DMS53 treated with DMSO at 0.1 percent for 48 hours (cell line): ENCODE results near the gene RIMBP2.

Experiments
- DNase-seq: peaks from one replicate; lab custom pipeline; 2025; ENCODE audit not compliant: unreplicated experiment; lab: John Stamatoyannopoulos, UW

RIMBP2 gene

GRCh38 chr12:130513556-130513955 is 202.5 kb downstream of the RIMBP2 start:
- DNase-seq, result no peak

GRCh38 chr12:130511285-130511684 is 204.8 kb downstream of the RIMBP2 start:
- no peak for DNase-seq

- DNase-seq, result no peak
These were observed 206.6 kb downstream of the RIMBP2 start for GRCh38 chr12:130509454-130509853.

- DNase-seq, result no peak
These were observed 207.3 kb downstream of the RIMBP2 start for GRCh38 chr12:130508847-130509246.

DNA sequence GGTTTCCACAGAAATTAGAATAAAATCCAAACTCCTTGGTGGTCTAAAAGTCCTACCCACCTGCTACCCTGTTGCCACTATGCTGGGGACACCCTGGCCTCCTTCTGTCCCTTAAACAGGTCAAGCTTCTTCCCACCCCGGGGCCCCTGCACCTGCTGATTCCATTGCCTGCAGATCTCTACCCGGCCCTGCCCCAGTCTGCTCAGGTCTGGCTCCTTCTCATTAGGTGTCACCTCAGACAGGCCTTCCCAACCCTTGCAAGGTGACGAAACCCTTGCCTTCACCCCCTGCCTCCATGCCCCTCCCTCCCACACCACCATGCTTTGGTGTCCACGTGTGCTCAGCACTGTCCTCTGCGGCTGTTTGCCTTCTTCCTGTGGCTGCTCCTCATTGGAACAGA is 207.8 kb downstream of the RIMBP2 start:
- no peak for DNase-seq

GRCh38 chr12:130506844-130507243 is 209.3 kb downstream of the RIMBP2 start:
- no peak for DNase-seq

DNA sequence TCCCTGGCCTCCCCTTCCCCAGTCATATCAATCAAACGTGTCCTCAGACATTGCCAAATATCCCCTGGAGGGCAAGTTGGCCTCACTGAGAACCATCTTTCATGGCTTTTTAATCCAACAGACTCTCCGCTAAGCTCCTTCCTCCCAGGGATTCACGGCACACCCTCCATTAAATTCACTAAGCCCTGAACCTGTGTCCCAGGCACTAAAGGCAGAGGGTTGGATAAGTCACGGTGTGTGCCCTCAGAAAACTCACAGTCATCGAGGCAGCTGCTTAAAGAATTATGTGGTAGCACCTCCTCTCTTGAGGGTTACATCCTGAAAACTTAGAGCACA is 211.3 kb downstream of the RIMBP2 start:
- no peak for DNase-seq

DNA sequence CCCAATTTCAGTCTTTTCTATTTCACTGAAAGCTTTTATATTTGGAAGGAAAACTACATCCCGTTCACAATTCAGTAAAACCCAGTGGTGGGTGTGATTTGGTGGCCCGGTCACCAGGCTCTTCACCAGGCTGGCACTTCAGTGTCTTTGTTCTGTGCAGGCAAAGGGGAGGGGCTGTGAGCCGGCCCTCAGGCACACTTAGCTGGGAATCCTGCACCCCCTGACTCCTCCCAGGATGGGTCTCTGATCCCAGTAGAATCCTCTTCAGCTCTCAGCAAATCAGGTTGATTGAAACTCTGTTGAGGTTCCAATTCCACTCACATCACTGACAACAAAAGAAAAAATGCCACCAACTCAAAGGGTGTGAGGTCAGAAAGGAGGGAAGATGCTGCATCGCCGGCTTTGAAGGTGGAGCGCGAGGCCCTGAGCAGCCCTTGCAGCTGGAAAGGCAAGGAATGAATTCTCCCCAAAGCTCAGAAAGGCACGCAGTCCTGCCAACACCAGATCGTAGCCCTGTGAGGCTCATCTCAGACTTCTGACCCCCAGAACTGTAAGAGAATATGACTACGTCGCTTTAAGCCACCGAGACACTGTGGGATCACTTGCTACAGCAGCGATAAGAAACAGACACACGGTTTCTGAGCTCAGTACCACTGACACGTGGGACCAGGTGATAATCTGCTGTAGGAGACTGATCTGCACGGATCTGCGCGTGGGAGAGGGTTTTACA is 211.8 kb downstream of the RIMBP2 start:
- no peak for DNase-seq

DNA sequence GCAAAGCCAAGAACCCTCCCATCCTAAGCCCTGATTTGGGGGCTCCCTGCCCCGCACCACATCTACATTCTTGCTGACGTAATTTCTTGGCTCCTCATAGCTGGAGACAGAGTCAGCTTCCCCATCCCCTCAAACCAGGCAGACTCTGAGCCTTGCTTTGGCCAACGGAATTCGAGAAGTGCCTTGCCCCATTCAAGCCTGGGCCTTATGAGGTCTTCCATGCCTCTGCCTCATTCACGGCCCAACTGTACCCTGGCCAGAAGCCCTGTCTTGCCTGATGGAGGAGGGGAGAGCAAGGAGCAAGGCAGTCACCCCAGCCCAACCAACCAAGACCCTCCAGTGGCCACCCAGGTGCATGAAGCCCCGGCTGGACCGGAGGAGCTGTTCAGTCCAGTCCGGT is 214.3 kb downstream of the RIMBP2 start:
- DNase-seq, result no peak

- no peak for DNase-seq
These were observed 215.2 kb downstream of the RIMBP2 start for GRCh38 chr12:130500835-130501330.

DNA sequence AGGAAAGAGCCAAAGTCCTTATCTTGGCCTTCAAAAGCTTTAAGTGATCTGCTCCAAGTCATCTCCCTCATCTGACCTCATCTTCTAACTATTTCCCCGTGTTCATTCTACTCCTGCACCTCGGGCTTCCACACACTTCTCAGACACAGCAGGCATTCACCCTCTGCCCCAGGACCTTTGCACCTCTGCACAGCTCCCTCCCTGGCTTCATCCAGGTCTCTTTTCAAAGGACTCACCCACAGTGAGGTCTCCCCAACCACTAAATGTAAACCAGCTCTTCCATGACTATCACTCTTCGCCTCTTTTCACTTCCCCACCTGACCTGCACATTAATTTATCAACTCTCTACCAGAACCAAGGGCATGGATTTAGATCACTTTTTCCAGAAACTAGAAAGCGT is 216.6 kb downstream of the RIMBP2 start:
- no peak for DNase-seq

DNA sequence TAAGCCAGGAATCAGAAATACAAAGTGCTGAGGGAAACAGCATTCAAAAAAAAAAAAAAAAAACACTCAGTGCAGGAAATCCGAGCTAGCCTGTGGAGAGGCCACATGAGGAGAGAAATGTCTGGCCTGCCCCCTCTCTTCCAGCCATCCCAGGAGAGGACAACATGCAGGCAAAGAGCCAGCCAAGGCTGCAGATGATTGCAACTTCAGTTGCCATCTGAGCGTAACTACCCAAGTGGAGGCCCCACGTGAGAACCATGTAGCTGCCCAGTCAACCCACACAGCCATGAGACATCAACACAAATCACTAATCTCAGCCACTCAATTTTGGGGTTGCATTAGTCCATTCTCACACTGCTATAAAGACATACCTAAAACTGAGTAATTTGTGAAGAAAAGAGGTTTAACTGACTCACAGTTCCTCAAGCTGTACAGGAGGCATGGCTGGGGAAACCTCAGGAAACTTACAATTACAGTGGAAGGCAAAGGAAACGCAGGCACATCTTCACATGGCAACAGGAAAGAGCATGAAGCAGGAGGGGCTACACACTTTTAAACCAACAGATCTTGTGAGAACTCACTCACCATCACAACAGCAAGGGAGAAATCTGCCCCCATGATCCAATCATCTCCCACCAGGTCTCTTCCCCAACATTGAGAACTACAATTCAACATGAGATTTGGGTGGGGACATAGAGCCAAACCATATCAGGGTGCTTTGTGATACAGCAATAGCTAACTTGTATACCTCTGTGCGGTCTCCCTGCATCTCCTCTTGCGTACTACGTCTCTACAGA is 217.3 kb downstream of the RIMBP2 start:
- peak; percentile 27 for DNase-seq

DNA sequence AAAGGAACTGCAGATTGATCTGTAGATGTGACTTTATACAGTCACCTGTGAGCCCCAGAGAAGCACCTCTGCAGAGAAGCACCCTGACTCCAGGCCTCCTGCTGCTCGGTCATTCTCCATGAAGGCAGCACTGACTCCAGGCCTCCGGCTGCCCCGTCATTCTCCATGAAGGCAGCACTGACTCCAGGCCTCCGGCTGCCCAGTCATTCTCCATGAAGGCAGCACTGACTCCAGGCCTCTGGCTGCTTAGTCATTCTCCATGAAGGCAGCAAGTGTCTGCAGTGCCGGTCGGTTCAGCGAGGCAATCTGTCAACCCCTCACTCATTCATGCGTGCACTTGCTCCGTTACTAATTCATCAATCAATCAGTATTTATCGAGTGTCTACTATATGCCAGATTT is 218.1 kb downstream of the RIMBP2 start:
- DNase-seq, result no peak

GRCh38 chr12:130497321-130497720 is 218.8 kb downstream of the RIMBP2 start:
- no peak for DNase-seq

- no peak for DNase-seq
These were observed 219.5 kb downstream of the RIMBP2 start for GRCh38 chr12:130496516-130497120.

GRCh38 chr12:130495156-130495555 is 220.9 kb downstream of the RIMBP2 start:
- DNase-seq, result no peak

- no peak for DNase-seq
These were observed 221.4 kb downstream of the RIMBP2 start for GRCh38 chr12:130494736-130495135.

DNA sequence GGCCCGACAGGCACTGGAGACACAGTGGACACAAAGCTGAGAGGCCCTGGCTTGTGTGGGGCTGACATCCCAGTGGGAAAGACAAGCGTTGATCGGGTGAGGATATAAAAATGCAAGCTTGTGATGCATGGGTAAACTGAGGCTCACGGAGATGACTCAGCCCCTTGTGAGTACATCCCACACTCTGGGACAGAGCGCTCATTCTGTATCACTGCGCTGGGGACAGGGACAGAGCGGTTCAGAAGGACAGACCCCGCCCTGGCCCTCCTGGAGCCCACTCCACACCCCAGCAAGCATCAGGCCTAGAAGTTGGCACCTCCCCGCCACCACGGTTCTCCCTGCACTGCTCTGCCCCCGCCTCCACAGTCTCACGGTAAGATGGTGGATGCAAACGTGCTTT is 222.1 kb downstream of the RIMBP2 start:
- no peak for DNase-seq

DNA sequence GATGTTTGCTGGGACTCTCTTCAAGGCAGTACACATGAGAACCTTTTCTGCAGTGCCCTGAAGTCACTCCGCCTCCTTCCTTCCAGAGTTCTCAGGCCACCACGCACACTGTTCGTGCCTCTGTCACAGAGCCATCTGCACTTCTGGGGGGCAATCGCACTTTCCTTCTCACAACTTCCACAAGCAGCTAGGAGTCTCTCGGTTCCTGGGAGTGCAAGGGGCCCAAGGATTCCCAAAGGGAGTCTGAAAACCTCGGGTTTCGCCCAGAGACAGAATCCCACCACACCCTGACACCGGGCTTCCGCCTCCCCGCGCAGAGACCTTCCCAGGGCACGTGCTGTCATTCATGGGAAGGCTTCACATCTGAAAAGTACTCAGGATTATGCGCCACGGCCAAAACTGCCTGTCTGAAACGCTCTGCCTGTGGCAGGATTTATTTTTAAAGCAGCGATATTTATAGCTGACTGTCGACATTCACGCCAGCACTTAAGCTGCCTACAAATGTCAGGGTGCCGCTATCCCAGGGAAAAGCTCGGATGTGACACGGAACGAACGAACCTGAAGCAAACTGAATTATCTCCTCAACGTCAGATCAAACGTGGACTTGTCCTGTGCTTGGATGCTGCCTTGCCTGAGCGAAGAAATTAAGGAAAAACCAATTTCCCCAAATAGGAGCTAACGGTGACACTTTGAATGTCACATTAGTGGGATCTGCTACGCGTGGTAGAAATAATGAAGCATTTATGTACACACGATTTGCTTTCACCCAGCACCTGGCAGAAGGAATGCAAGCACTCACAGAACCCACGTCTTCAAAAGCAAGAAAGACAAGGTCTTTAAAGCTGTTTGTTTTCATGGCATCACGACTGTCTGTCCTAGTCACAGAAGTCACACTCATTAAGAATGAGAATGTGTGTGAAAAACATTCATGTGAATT is 224.4 kb downstream of the RIMBP2 start:
- DNase-seq, result no peak

GRCh38 chr12:130490674-130491073 is 225.4 kb downstream of the RIMBP2 start:
- no peak for DNase-seq

DNA sequence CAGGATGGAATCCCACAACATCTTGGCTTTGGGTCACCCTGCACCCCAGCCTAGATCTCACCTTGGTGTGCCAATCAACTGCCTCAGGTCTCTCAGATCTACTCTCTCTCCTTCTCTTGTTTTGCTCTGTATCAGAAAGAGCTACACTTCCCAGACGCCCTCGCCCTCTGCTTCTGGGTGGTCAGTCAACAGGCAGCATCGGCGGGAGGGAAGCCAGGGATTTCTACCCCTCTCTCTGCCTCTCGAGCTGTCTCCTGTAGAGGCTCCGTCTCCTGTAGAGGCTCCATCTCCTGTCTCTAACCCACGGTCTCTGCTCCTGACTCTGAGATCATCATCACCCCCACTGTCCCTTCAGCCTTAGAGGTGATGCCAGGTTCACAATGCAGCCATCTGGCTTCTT is 226.8 kb downstream of the RIMBP2 start:
- DNase-seq, result no peak
